DOHH2 (cell line): ENCODE measurements around the gene OTOF.

ENCODE experiments used
- H3F3A ChIP-seq: fragments of 200-600 bp; sonication (generic), shearing (Covaris generic); 2 replicates; pipeline ENCODE4 v1.6.0; 2016; ENCODE audit warnings: antibody characterized with exemption, mild to moderate bottlenecking; ENCODE audit not compliant: control insufficient read depth, insufficient read depth
- H3K27ac ChIP-seq: fragments of 200-600 bp; sonication (generic); 2 replicates; pipeline ENCODE4 v1.5.1; 2014; ENCODE audit warnings: low read depth, mild to moderate bottlenecking, low read length, moderate library complexity
- H3K27me3 ChIP-seq: fragments of 200-600 bp; sonication (generic); 2 replicates; pipeline ENCODE4 v1.6.1; 2014; ENCODE audit warnings: mild to moderate bottlenecking, low read length, mixed read lengths; ENCODE audit not compliant: control insufficient read depth
- H3K36me3 ChIP-seq: fragments of 200-600 bp; sonication (generic); 2 replicates; pipeline ENCODE4 v1.6.1; 2014; ENCODE audit warnings: mild to moderate bottlenecking, low read length, moderate library complexity, mixed read lengths; ENCODE audit not compliant: control insufficient read depth
- H3K4me1 ChIP-seq: fragments of 200-600 bp; sonication (generic); 2 replicates; pipeline ENCODE4 v1.6.1; 2014; ENCODE audit warnings: mild to moderate bottlenecking, low read length, mixed read lengths; ENCODE audit not compliant: control insufficient read depth
- H3K4me2 ChIP-seq: fragments of 200-600 bp; sonication (generic); 2 replicates; pipeline ENCODE4 v1.6.0; 2014; ENCODE audit warnings: mild to moderate bottlenecking, low read length, moderate library complexity
- H3K4me3 ChIP-seq: fragments of 200-600 bp; sonication (generic); 2 replicates; pipeline ENCODE4 v1.5.1; 2014; ENCODE audit warnings: mild to moderate bottlenecking, low read length, mixed read lengths
- H3K79me2 ChIP-seq: fragments of 200-600 bp; sonication (generic); 2 replicates; pipeline ENCODE4 v1.6.1; 2014; ENCODE audit warnings: mild to moderate bottlenecking, low read length, mixed read lengths; ENCODE audit not compliant: control insufficient read depth
- H3K9me2 ChIP-seq: fragments of 200-600 bp; sonication (generic); replicated peaks from 2 replicates; pipeline ENCODE4 v1.6.1; 2014; ENCODE audit warnings: mild to moderate bottlenecking, low read length, mixed read lengths; ENCODE audit not compliant: control insufficient read depth
- H3K9me3 ChIP-seq: fragments of 200-600 bp; sonication (generic); 2 replicates; pipeline ENCODE4 v1.6.1; 2014; ENCODE audit warnings: antibody characterized with exemption, low read length, mixed read lengths; ENCODE audit not compliant: control insufficient read depth, insufficient read depth
- H4K20me1 ChIP-seq: fragments of 200-600 bp; sonication (generic); 2 replicates; pipeline ENCODE4 v1.6.0; 2014; ENCODE audit warnings: low read depth, mild to moderate bottlenecking, antibody characterized with exemption, low read length, moderate library complexity; ENCODE audit not compliant: control insufficient read depth, insufficient read depth
- CTCF ChIP-seq: fragments of 200-600 bp; sonication (generic); IDR thresholded peaks from one replicate; pipeline ENCODE4 v1.5.1; 2014; ENCODE audit warnings: antibody characterized with exemption, mild to moderate bottlenecking, low read depth, low read length; ENCODE audit not compliant: poor library complexity, severe bottlenecking
- EZH2phosphoT487 ChIP-seq: fragments of 200-600 bp; sonication (generic); IDR thresholded peaks from 2 replicates; pipeline ENCODE4 v1.6.1; 2017; ENCODE audit warnings: borderline replicate concordance, mild to moderate bottlenecking, antibody characterized with exemption, low read length, moderate library complexity, mixed read lengths

OTOF gene

GRCh38 chr2:26479789-26480565 lies 2.1 kb upstream of the OTOF start:
- no peak overlapping the region for H3K4me2 ChIP-seq
- TF ChIP-seq EZH2phosphoT487 (no peak), CTCF (no peak)
- no peaks in the 10 kb centered on the region for H3F3A ChIP-seq
- H3K36me3 ChIP-seq: no peaks in the 10 kb centered on the region
- no peaks in the 10 kb centered on the region for H3K9me3 ChIP-seq
- no peaks in the 10 kb centered on the region for H3K79me2 ChIP-seq
- H3K9me2 ChIP-seq: no peaks in the 10 kb centered on the region
- no peak overlapping the region for H3K27ac ChIP-seq
- no peaks in the 10 kb centered on the region for H4K20me1 ChIP-seq
- no peaks in the 10 kb centered on the region for H3K4me1 ChIP-seq
- H3K4me3 ChIP-seq: no peak overlapping the region
- no peaks in the 10 kb centered on the region for H3K27me3 ChIP-seq

GRCh38 chr2:26479131-26479788 lies 1.3 kb upstream of the OTOF start:
- Histone ChIP-seq H3K27me3 (no peaks in the 10 kb centered on the region), H3K4me3 (no peak overlapping the region), H3K4me1 (no peaks in the 10 kb centered on the region), H3K36me3 (no peaks in the 10 kb centered on the region), H4K20me1 (no peaks in the 10 kb centered on the region), H3K9me2 (no peaks in the 10 kb centered on the region), H3F3A (no peaks in the 10 kb centered on the region), H3K79me2 (no peaks in the 10 kb centered on the region), H3K4me2 (no peak overlapping the region), H3K27ac (no peak overlapping the region), H3K9me3 (no peaks in the 10 kb centered on the region)
- TF ChIP-seq CTCF (no peak), EZH2phosphoT487 (no peak)

GRCh38 chr2:26478366-26478765 lies 442 bp upstream of the OTOF start:
- Histone ChIP-seq H3K4me2 (no peak overlapping the region), H4K20me1 (no peaks in the 10 kb centered on the region), H3K9me2 (no peaks in the 10 kb centered on the region), H3K79me2 (no peaks in the 10 kb centered on the region), H3K36me3 (no peaks in the 10 kb centered on the region), H3K9me3 (no peaks in the 10 kb centered on the region), H3K27me3 (no peaks in the 10 kb centered on the region), H3F3A (no peaks in the 10 kb centered on the region), H3K27ac (no peak overlapping the region), H3K4me3 (no peak overlapping the region), H3K4me1 (no peaks in the 10 kb centered on the region)
- TF ChIP-seq CTCF (no peak), EZH2phosphoT487 (no peak)
